Measurements from ENCODE around the gene GABRB1. TPM values are rescaled to one million over a fixed set of nuclear protein-coding genes. Genes with fewer than 3 reads are reported as not detected.

The GABRB1 gene
- total RNA-seq, 1 experiment from 2014 or later: not detected

GRCh38 chr4:47410271-47410670 lies 378.9 kb downstream of the GABRB1 start:
- no peaks in the 10 kb centered on the region for H3K4me1 ChIP-seq (ENCODE audit: control insufficient read depth in 1 of 2, insufficient read depth in 2 of 2, low read length in 2 of 2)
- ATAC-seq (no peak), DNase-seq (ENCODE audit: low read depth, low spot score) (no peak)
- no peaks in the 10 kb centered on the region for H3K9me3 ChIP-seq (ENCODE audit: control insufficient read depth in 1 of 2, insufficient read depth in 1 of 2, low read depth in 1 of 2, low read length in 2 of 2)
- TF ChIP-seq ELF1 (IDR thresholded peaks at IDR 0.05; ENCODE audit: borderline replicate concordance, low read depth) (no peak), EZH2phosphoT487 (IDR thresholded peaks at IDR 0.05; ENCODE audit: borderline replicate concordance) (no peak), SRF (IDR thresholded peaks at IDR 0.05; ENCODE audit: low read depth) (no peak), ATF3 (IDR thresholded peaks at IDR 0.05) (no peak), REST (IDR thresholded peaks at IDR 0.05; ENCODE audit: low read depth) (no peak), MAX (IDR thresholded peaks at IDR 0.05) (no peak), SP1 (IDR thresholded peaks at IDR 0.05; ENCODE audit: low read depth) (no peak), POLR2A (IDR thresholded peaks at IDR 0.05; ENCODE audit: borderline replicate concordance, extremely low read depth, insufficient read depth, insufficient read length) (no peak), CTCF (IDR thresholded peaks at IDR 0.05 in 2 of 3, conservative IDR thresholded peaks at IDR 0.05 in 1 of 3; ENCODE audit: borderline replicate concordance in 1 of 3, insufficient read depth in 1 of 3, low read depth in 2 of 3, low read length in 2 of 3) (no peak), YY1 (IDR thresholded peaks at IDR 0.05; ENCODE audit: extremely low read depth, insufficient replicate concordance, low read depth, low read length) (no peak), TCF7L2 (IDR thresholded peaks at IDR 0.05; ENCODE audit: borderline replicate concordance, extremely low read depth, insufficient read depth, insufficient read length) (no peak), JUND (IDR thresholded peaks at IDR 0.05) (no peak)
- H3K27ac ChIP-seq (ENCODE audit: low read depth, low read length): no peak overlapping the region
- no peaks in the 10 kb centered on the region for H3K9me2 ChIP-seq (ENCODE audit: insufficient read depth)
- POLR2A ChIA-PET: no interaction called here
- BruUV-seq (replicated peaks): no TSS peak
- no peaks in the 10 kb centered on the region for H3K36me3 ChIP-seq (ENCODE audit: control insufficient read depth in 1 of 2, insufficient read depth in 2 of 2, low read length in 2 of 2)
- peaks cover 45% of the 10 kb centered on the region for H3K27me3 ChIP-seq (ENCODE audit: insufficient read depth, low read length)
- no peak overlapping the region for H2AFZ ChIP-seq (ENCODE audit: low read depth, low read length, poor library complexity, severe bottlenecking)
- intact Hi-C loops (cut with micrococcal nuclease): no loop called here
- H3K79me2 ChIP-seq (ENCODE audit: insufficient read depth, low read length): no peaks in the 10 kb centered on the region
- H3K9ac ChIP-seq (ENCODE audit: low read length): no peak overlapping the region
- CTCF ChIA-PET: no interaction called here
- no peak overlapping the region for H3K4me2 ChIP-seq (ENCODE audit: low read length)
- H4K20me1 ChIP-seq (ENCODE audit: insufficient read depth): no peaks in the 10 kb centered on the region
- RAD21 ChIA-PET (ENCODE audit: low non-redundant PET in 1 of 2, low total read pairs in 2 of 2, uncharacterized antibody in 2 of 2, unreplicated experiment in 2 of 2): no interaction called here
- H3K4me3 ChIP-seq (replicated peaks in 1 of 2; ENCODE audit: low read depth in 1 of 2, low read length in 2 of 2): no peak overlapping the region

Measured in HCT116 (cell line).